DMS53 treated with DMSO at 0.1 percent for 48 hours (cell line): ENCODE data around the gene DES.
"Not testable (repeated sequence)": the region's sequence is repeated elsewhere in the genome, so short reads cannot be mapped to it uniquely, and the experiment has no call there.

Source experiments
- DNase-seq: peaks from one replicate; lab custom pipeline; 2025; ENCODE audit not compliant: unreplicated experiment; lab: John Stamatoyannopoulos, UW

The DES gene

DNA sequence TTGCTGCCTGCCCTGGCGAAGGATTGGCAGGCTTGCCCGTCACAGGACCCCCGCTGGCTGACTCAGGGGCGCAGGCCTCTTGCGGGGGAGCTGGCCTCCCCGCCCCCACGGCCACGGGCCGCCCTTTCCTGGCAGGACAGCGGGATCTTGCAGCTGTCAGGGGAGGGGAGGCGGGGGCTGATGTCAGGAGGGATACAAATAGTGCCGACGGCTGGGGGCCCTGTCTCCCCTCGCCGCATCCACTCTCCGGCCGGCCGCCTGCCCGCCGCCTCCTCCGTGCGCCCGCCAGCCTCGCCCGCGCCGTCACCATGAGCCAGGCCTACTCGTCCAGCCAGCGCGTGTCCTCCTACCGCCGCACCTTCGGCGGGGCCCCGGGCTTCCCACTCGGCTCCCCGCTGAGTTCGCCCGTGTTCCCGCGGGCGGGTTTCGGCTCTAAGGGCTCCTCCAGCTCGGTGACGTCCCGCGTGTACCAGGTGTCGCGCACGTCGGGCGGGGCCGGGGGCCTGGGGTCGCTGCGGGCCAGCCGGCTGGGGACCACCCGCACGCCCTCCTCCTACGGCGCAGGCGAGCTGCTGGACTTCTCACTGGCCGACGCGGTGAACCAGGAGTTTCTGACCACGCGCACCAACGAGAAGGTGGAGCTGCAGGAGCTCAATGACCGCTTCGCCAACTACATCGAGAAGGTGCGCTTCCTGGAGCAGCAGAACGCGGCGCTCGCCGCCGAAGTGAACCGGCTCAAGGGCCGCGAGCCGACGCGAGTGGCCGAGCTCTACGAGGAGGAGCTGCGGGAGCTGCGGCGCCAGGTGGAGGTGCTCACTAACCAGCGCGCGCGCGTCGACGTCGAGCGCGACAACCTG lies at the start of gene DES:
Gene DES, plus strand, starts transcription at position 223 of the 857 bp plus-strand sequence. Its CDS starts 86 bp downstream, at position 309.
- peak; percentile 39 for DNase-seq

DNA sequence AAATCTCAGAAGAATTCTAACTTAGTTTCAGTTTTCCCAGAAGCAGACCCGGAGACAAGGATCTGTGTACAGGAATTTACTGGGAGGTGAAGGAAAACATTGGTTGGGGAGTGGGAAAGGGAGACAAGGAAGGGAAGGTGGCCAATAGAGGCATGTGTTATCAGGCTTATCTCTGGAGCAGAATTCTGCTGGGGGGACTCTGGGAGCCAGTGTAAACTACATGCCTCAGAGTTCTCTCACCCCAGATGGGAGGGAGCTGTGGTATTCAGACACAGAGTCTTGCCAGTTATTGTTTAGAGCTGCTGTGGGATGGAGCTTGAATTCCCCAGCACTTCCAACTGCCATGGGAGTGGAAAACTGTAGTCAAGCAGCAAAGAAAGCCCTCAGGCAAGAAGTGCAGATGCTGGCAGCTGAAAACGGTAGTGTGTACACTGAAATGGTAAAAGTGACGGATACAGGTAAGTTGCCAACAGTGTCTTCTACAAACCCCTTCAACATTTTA lies 49.4 kb upstream of the DES start:
- DNase-seq: no peak

DNA sequence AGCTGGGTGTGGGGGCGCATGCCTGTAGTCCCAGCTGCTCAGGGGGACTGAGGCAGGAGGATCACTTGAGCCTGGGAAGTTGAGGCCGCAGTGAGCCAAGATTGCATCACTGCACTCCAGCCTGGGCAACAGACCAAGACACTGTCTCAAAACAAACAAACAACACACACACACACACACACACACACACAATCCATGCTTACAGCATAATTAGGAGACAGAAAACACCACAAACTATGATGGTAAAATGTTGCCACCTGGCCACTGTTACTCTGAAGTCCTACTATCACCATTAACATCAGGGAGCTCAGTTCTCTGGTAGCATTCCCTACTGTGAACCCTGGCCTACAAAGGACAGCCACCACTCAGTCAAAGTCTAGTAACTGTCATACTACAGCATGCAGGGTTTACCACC lies 48.7 kb upstream of the DES start:
- peak; percentile 19 for DNase-seq

DNA sequence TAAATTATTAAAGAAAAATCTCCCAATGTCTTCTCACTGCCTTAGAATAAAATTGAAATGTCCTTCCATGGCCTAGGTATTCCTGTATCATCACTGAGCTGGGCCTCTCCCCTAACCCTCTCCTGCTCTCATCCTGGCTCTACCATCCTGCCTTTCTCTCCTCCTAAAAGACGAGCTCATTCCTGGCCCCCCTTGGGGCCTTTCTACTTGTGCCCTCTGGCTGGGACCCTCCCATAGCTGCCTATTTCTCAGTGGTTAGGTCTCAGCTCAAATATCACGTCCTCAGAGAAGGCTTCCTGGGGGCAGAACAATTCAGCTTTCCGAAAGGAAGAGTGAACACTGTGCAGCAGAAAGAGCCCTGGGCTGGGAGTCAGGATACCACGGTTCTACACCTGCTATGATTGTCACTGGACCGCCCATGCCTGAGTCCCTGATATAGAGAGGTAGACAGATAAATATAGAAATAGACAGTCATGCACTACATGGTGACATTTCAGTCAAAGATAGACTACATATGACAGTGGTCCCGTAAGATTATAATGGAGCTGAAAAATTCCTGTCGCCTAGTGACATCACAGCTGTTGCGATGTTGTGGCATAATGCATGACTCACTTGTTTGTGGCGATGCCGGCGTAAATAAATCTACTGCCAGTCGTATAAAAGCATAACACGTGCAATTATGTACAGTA lies 39.9 kb upstream of the DES start:
- no peak for DNase-seq

DNA sequence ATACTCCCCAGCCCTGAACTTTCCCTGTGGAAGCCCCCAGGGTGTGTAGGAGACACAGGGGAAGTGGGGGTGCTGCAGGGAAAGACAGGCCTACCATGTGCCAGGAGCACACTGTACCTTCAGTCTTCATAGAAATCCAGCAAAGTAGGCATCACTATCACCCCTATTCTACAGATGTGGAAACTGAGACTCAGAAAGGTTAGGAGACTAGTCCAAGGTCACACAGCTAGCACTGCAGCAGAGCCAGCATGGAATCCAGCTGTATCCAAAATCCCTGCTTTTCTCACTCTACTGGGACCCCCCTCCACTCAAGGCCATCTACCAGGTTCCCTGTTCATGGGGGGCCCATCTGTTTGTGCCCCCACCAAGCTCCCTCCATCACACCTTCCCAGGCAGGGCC lies 37.3 kb upstream of the DES start:
- DNase-seq: no peak

DNA sequence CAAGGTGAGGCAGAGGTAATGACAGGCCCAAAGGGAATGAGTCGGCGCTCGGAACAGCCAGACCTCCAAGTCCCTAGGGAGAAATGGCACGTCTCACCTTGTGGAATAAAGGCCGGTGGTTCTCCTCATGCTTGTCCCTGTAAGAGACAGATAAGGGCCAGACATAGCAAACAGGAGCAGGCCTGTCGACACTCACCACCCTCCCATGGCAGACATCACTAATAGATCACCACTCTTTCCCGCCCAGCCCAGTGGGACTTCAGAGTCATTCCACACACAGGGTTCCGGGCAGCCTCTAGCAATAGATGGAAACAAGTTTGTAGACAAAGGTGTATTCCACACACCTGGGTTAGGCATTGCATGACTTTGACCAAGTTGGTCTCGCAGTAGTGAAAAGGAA lies 36.7 kb upstream of the DES start:
- DNase-seq: no peak

DNA sequence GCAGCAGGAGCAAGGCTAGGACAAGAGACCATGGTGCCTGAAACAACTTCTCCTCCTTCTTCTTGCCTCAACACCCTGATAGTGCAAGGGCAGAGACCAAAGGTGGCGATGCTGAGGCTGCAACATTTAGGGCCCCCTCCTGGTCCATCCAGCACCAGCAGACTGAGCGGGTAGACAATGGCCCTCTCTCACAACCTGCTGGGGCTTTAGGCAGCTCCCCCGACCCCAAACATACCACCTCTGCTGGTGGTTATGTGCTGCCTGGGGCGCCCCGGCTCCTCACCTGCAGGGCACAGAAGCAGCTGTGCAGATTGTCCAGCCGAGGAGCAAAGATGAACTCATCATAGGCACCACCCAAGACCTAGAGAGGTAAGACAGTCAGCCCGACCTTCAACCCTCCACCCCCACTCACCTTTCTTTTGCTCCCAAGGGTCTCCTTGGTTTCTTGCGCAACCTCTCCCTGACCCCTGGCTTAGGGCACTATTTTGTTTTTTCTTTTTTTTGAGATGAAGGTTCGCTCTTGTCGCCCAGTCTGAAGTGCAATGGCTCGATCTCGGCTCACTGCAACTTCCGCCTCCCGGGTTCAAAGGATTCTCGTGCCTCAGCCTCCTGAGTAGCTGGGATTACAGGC lies 34.0 kb upstream of the DES start:
- DNase-seq: no peak

DNA sequence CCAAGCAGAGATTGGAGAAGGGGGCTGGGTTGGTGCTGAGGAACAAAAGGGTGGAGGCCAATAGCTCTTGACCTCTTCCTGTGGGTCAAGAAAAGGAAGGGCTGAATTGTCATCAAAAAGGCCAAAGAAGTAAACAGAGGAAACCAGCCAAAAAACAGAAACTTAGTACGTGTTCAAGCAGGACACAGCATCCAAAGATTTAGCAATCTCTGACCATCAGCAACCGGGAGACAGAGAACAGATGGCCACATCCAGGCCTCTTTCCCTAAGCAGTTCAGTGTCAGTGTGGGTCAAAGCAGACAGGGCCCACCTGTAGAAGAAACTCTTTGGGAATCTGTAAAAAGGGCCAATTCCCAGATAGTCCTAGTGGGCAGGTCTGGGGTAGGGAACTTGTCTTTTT lies 33.3 kb upstream of the DES start:
- no peak for DNase-seq

DNA sequence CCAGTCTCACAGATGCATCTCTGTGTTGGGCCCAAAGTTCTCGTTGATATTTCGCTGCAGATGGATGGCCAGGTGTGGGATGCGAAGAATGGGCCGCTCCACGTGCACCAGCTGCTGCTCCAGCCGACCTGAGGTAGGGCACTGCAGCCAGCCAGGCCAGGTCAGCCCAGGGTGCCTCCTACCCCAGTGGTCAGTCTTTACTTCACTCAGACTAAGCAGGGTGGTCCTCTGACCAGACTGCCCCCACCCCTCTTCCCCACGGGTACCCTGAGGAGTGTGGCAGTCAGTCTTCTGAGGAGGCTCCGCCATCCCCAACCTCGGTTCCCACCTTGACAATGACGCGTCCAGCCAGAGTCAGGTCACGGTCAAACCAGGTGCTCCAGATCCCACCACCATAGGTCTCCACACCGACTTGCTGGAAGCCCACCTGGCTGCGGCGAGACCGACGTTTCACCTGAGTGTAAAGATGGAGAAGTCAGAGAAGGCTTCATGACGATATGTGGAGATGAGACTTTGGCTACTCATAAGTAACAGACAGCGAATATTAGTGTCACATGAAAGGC lies 32.1 kb upstream of the DES start:
- DNase-seq: no peak

DNA sequence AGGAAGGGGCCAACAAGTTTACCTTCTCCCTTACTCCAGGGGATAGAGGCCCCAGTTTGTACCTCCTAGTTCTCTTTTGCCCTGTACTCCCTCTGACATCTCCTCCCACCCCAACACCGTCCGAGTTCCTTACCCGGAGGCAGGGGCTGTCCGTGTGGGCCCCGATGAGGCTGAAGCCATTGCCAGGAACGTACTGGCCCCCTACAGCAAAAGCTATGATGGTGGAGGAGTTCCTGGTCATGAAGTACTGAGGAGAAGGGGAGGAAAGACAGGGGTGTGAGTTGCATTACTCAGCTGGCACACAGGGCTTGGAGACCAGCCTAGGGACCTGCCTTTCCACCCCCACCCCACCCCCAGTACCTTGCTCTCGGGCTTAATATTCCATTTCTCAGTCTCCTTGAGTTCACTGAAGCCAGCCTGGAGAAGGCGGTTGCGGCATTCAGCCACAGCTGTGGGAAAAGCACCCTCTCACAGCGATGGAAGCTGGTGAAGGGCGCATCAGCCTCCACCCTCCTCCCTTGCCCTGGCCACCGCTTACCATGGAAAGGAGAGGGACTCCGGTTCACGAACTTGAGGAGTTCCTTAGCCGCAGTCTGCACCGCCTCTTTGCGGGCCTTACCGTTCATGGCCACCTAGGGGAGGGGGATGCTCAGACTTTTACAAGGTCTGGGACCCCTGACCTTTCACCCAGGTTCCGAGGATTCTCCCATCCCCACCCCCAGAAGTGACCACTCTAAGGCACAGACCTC lies 31.5 kb upstream of the DES start:
- no peak for DNase-seq

DNA sequence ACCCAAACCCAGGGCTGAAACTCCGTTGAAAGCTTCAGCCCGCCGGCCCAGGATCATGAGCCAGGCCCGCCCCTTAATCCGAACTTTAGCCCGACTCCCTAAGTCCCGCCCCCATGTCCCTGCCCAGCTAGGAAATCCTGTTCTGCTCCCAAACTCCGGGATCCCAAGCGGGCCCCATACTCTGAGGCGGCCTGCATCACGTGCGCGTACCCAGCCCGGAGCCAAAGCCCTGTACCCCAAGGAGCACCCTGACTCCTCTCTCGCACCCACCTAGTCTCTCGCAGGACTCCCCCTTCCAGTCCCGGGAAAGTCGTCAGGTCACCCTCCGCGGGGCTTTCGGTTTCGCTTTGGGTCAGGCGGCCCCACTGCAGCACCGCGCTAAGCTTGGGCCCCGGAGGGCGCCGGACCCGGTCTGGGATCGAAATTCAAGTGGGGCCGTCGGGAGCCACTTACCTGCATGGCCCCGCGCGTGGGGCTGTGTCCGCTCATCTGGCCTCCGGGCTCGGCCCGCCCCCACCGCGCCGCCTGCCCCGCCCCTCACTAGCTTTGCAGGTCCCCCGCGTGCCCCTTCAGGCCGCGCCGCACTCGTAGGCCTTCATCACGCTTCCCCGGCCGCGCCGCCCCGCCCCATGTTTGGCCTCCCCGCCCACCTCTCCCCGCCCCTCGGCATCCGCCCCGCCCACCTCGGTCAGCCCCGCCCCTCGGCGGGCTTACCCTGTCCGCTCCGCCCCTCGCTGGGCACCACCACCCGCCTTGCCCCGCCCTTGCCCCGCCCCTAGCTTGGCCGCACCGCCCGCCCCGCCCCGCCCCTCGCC lies 30.7 kb upstream of the DES start, which contains the start of gene DNPEP:
Gene DNPEP, minus strand, starts transcription at position 607 of the 815 bp plus-strand sequence. Its CDS starts 118 bp downstream, at position 489.
- DNase-seq: peak; percentile 67

DNA sequence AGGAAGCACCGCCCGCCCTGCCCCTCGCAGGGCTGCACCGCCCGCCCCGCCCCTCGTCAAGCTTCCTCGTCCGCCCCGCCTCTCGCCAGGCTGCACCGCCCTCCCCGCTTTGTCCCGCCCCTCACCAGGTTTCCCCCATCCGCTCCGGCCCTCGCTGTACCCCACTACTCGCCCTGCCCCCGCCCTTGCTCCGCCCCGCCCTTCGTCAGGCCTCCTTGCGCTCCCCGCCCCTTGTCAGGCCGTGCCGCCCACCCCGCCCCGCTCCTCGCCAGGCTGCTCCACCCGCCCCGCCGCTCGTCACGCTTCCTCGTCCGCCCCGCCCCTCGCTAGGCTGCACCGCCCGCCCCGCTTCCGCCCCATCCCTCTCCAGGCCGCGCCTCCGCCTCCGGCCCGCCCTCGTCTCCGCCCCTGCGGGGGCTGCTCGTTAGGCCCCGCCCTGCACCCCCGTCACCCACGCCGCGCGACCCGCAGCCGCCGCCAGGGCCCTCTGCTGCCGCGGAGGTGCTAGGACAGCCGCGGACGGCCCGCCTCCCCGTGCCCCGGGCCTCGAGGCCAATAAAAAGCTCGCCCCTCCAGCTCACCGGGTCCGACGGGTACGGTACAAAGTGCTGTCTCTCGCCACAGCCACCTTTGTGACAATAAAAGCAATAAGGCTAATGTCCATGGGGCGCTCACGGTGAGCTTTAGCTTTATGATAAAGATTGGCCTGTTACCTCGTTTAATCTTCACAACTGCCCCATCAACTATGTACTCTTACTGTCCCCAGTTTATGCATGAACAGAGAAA lies 29.9 kb upstream of the DES start:
- peak; percentile 85 for DNase-seq

DNA sequence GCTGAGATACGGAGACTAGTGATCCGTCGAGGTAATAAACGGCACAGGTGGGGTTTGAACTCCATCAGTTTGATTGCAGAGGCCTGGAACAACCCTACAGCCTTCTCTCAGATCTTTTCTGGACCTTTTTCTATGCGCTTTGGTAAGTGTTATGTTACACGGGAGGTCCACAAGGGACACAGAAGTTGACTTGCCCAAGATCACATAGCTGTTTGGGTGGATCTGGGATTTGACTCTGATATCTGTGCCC lies 29.3 kb upstream of the DES start:
- DNase-seq: no peak

DNA sequence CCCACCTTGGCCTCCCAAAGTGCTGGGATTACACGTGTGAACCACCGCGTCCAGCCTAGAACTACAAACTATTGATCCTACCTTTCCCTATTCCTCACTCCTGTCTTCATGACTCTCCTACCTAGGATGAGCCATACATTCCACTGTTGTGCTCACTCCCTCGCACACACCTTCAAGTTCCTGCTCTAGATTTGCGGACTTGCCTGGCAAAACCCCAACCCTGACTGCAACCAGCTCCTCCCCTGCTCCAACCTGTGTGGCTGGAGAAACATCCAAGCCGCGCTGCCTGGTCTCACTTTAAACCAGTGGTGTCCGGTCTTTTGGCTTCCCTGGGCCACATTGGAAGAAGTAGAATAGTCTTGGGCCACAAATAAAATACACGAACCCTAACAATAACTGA lies 25.4 kb upstream of the DES start:
- no peak for DNase-seq

DNA sequence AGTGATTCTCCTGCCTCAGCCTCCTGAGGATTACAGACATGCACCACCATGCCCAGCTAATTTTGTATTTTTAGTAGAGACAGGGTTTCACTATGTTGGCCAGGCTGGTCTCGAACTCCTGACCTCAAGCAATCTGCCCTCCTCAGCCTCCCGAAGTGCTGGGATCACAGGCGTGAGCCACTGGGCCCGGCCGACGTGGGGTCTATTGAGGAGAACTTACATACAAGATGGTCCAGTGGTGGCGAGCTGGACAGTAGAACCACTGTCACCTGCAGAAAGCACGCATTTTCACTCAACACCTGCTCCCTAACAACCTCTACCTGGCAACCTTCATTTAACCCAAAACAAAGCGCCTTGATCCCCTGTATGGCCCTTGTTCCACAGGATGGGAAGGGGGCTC lies 23.1 kb upstream of the DES start:
- DNase-seq: not testable (repeated sequence)

DNA sequence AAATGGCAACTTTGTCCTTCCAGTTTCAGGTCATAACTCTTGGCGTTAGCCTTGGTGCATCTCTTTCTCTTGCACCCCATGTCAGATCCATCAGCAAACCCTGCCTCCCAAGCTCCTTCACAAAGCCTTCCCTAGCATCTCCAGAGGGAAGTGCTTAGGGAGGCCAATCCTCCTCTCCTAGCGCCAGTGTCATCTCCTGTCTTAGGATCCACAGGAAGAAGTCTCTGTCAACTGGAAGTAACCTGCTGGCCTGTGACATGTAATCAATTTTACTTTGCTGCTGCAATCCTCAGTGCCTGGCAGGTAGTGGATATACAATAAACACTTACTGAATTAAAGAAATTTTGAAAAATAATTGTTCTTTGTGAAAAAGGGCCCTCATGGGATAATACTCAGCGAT lies 22.6 kb upstream of the DES start:
- DNase-seq: no peak

DNA sequence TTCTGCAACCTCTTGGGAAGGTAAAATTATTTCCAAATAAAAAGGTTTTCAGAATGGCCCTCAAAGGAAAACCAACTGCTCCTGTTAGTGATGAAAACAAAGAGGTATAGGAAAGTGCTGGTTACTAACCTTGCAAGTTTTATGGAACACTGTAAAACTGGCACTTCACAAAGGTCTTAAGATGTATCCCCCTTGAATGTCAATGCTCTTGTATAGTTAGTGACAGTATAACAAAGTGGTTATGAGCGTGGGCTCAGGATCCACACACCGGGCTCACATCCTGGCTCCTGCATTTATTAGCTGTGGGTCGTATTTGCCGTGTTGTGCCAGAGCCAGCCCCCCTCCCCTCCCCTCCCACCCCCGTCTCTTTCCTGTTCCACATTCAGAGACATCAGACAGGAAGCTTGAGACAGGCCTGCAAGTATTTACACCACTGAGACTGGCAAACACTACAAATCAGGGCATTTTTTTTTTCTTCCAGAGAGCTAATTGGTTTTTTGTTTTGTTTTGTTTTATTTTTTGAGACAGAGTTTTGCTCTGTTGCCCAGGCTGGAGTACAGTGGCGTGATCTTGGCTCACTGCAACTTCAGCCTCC lies 21.2 kb upstream of the DES start:
- no peak for DNase-seq

DNA sequence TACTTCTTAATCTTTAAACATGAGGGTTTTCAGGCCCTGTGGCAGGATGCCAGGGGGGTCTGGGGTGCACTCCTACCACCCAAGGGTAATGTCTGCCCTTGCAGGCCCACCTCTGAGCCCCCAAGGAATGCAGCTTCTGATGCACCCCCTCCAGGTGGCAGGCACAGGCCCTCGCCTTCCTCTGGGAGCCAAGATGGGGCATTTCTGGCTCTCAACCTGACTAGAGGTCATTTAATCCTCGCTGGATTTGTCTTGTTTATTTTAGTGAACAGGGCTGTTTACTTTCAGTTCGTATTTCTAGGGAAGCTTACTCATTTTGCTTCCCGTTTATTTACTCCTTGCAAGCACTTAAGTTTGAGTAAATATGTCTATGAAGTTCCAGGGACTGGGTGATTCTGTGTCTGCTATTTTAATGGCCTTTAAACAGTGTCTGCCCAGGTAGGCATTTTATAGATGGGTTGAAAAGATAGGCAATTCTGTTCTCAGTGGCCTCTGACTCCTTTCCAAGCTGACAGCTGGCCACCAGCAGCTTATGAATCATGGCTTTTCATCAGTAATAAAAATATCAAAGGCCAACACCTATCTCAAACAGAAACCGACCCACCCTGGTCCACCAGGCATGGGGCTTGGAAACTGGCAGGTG lies 19.3 kb upstream of the DES start:
- peak; percentile 97 for DNase-seq
